GM21529 (cell line): ENCODE data around the gene PPM1N.
"Not testable (repeated sequence)": the region's sequence is repeated elsewhere in the genome, so short reads cannot be mapped to it uniquely, and the experiment has no call there.

ENCODE experiments used
- ATAC-seq: cut with Tn5 transposase; IDR thresholded peaks from one replicate; pipeline ENCODE4 v1.9.1; 2021; ENCODE audit not compliant: unreplicated experiment

PPM1N gene

GRCh38 chr19:45507872-45508416, 9.7 kb downstream of the PPM1N start:
- ATAC-seq = no peak

DNA sequence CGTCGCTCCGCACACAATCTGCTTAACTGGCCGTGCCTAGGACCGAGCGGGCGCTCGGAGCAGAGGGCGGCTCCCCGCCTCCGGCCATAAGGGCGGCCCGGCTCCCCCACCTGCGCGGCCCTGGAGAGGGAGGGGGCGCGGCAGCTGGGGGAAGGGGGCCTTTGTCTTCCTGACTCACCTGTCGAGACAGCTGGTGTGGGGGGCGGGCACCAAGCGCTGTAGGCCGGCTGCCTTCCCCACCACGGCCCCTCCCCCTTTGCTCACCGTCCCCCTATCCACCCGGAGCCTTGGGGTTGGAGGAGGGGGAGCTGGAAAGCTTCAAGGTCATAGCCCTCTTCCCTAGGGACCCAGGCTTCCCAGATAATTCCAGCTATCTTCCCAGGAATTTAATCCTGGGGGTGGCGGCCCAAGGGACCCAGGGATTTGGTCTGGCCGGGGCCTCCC, 10.2 kb downstream of the PPM1N start:
- no peak for ATAC-seq

GRCh38 chr19:45508861-45509691, 10.8 kb downstream of the PPM1N start:
- no peak for ATAC-seq

GRCh38 chr19:45509692-45510015, 11.4 kb downstream of the PPM1N start:
- no peak for ATAC-seq

GRCh38 chr19:45510352-45510751, 12.1 kb downstream of the PPM1N start:
- not testable (repeated sequence) for ATAC-seq

GRCh38 chr19:45511074-45511473, 12.8 kb downstream of the PPM1N start:
- ATAC-seq = no peak

GRCh38 chr19:45512881-45513483, 14.7 kb downstream of the PPM1N start:
- ATAC-seq = no peak

GRCh38 chr19:45514376-45515051, 16.3 kb downstream of the PPM1N start:
- no peak for ATAC-seq

DNA sequence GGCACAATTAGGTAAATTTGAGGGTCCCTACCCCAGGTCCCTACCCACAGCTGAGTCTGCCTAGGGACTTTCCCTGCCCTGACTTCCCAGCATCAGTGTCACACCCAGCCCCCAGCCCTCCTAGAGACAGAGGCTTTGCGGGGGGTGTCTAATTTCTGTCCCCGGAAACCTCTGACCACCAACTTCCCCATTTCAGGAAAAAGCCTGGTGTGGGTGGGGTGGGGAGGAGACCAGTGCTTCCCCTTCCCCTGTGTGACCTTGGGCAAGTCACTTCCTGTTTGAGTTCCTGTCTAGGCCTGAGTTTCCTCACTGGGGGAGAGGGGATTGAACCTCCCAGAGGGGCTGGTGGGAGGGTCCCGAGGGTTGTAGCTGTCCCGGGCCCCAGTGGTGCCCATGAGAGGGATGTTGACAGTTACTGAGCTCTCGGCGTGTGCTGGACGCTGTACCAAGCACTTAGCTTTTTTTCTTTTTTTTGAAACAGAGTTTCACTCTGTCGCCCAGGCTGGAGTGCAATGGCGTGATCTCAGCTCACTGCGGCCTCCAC, 16.9 kb downstream of the PPM1N start:
- ATAC-seq = no peak

DNA sequence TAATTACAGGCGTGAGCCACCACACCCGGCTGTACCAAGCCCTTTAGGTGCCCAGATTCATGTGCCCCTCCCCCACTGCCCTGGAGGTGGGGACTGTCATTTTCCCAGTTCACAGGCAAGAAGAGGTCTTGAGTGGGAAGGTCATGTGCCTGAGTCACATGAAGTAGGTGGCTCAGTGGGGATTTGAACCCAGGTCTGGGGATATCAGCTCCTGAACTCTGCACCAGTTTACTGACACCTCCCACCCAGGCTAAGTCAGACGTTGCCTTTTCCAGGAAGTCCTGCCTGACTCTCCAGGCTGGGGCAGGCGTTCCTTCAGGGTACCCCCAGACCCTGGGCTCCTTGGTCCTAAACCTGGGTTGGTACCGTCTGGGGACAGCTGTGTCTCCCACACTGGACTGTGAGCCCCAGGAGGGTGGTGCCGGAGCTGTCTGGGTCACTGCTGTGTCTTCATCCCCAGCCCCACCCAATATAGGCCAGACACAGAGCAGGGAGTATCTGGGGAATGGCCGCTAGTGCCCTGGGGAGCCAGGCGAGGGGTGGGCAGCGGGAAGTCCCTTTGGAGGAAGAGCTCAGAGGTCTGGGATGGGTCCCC, 17.7 kb downstream of the PPM1N start:
- ATAC-seq = no peak

DNA sequence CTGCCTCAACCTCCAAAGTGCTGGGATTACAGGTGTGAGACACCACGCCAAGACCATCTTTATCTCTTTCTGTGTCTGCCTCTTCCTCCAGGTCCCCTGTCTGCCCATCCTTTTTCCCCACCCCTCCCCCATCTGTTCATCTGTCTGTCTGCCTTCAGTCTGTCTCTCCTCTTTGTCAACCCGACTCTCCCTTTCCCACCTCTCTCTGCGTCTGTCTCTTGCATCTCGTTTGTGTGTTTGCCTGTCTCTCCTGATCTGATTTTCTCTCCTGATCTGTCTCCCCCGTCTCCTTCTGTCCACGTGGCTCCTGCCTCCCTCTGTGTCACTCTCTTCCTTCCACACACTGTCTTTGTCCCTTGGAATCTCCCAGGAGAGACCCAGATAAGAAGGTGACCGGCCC, 19.0 kb downstream of the PPM1N start:
- no peak for ATAC-seq

DNA sequence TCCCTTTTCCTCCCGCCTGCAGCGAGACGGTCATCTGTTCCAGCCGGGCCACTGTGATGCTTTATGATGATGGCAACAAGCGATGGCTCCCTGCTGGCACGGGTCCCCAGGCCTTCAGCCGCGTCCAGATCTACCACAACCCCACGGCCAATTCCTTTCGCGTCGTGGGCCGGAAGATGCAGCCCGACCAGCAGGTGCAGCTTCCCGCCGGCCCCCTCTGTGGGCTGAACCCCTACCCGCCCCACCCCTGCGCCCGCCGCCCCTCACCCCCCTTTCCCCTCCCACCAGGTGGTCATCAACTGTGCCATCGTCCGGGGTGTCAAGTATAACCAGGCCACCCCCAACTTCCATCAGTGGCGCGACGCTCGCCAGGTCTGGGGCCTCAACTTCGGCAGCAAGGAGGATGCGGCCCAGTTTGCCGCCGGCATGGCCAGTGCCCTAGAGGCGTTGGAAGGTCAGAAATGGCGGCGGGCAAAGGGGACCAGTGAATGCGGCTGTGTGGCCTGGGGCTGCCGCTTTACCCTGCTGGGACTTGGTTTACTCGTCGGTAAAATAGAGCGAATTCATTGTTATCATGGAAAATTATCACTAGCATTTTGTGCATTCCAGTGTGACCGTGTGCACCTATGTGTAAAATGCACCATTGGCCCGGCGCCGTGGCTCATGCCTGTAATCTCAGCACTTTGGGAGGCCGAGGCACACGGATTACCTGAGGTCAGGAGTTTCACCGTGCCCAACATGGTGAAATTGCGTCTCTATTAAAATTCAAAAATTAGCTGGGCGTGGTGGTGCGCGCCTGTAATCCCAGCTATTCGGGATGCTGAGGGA, 19.6 kb downstream of the PPM1N start:
- ATAC-seq = no peak

DNA sequence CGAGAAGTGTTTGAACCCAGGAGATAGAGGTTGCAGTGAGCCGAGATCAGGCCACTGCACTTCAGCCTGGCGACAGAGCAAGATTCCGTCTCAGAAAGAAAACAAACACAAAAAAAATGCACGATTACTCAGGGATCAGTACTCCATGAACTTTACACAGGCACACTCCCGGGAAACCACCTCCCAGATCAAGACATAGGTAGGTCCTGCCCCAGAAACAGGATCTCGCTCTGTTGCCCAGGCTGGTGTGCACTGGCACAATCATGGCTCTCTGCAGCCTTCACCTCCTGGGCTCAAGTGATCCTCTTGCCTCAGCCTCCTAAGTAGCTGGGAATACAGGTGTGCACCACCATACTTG, 20.2 kb downstream of the PPM1N start:
- ATAC-seq = no peak

DNA sequence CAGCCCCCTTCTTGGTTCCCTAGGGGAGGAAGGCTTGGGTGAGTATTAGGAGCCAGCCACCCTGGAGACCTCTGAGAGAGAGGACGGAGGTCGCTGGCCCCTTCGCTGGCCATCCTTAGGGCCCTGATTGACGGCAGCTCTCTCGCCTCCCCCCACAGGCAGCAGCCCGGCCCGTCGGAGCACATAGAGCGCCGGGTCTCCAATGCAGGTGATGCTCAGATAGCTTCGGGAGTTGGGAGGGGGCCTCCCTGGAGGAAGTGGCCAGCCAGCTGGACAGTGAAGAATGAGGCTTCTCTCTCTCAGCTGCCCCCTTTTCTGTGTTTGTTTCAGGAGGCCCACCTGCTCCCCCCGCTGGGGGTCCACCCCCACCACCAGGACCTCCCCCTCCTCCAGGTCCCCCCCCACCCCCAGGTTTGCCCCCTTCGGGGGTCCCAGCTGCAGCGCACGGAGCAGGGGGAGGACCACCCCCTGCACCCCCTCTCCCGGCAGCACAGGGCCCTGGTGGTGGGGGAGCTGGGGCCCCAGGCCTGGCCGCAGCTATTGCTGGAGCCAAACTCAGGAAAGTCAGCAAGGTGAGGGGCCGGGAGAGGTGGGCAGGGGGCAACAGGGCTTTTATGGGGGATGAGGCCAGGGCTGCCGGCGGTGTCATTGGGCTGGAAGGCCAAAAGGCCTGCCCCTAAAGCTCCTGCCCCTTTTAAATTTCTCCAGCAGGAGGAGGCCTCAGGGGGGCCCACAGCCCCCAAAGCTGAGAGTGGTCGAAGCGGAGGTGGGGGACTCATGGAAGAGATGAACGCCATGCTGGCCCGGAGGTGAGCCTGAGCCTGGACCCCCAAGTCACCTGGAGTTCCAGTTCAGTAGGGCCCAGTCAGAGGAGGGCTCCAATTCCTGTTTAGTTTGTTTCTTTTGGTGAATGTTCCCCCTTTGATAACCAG, 24.0 kb downstream of the PPM1N start:
- ATAC-seq = no peak

GRCh38 chr19:45523642-45524256, 25.5 kb downstream of the PPM1N start:
- peak; percentile 75 for ATAC-seq

DNA sequence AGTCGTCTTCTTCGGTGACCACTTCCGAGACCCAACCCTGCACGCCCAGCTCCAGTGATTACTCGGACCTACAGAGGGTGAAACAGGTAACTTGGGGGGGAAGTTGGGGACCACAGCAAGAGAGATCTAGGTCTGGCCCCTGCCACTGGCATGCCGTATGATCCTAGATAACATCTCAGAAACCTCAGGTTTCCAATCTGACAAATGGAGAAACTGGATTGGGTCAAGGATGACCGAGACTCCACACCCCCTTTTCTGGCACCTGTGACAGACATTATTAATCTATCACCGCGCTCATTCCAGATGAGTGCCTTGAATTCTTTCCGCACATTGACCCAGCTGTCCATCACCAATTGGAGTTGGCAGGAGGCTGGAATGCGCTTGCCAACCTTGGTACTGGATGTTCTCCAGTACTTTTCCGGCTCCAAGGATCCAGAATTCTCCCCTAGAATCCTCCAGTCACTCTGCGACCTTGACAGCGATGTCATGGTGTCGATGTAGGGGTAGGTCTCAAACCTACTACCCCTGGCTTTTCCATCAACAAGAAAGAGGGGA, 26.4 kb downstream of the PPM1N start:
- no peak for ATAC-seq

- no peak for ATAC-seq
Observed at GRCh38 chr19:45526143-45526542, 27.9 kb downstream of the PPM1N start.

DNA sequence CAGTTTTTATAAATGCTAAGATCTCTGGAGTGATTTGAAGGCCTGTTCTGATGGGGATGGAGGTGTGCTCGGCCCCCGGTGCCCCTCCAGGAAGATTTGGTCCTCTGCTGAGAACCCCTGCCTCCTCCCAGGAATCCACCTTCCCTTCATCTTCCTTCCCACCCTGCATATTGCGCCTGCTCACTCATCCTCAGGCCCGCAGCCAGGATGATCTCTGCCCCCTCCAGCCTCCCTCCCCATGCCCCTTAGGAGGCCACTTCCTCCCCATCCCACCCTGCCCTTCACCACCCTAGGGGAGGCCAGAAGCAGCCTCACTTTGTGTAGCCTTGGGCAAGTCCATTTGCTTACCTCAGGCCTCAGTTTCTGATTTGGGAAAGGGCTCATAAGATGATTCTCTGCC, 28.7 kb downstream of the PPM1N start:
- ATAC-seq = no peak

GRCh38 chr19:45527731-45528130, 29.5 kb downstream of the PPM1N start:
- ATAC-seq = no peak
